Endothelial cell of umbilical vein (primary cell): Measurements from ENCODE around the gene MVD.
A peak's percentile ranks its signal among the peaks of the same experiment; 100 is the strongest.

ENCODE experiments used
- CTCF ChIP-seq, 2 donors: IDR thresholded peaks; 1 replicate in 1 of 2; 2 replicates in 1 of 2; pipeline ENCODE4 v1.5.1; 2011; ENCODE audit warnings: low read length in 2 of 2, mild to moderate bottlenecking in 2 of 2, moderate library complexity in 2 of 2, control low read depth in 1 of 2, inconsistent platforms in 1 of 2, low read depth in 1 of 2; ENCODE audit not compliant: insufficient read depth in 1 of 2; ENCODE audit errors: extremely low read depth in 1 of 2
- EZH2 ChIP-seq: IDR thresholded peaks from 2 replicates; pipeline ENCODE4 v1.6.1; 2012; ENCODE audit warnings: borderline replicate concordance, low read depth, mild to moderate bottlenecking, moderate library complexity, low read length, inconsistent platforms; ENCODE audit not compliant: severe bottlenecking
- FOS ChIP-seq: IDR thresholded peaks from 2 replicates; pipeline ENCODE4 v1.6.1; 2011; ENCODE audit warnings: mild to moderate bottlenecking, low read length, moderate library complexity, borderline replicate concordance; ENCODE audit not compliant: insufficient read depth
- GATA2 ChIP-seq: IDR thresholded peaks from 2 replicates; pipeline ENCODE4 v1.7.0; 2011; ENCODE audit warnings: low read depth, mild to moderate bottlenecking, moderate library complexity, mixed read lengths, low read length; ENCODE audit not compliant: insufficient read length, insufficient read depth
- MYC ChIP-seq: IDR thresholded peaks from one replicate; pipeline ENCODE4 v1.6.1; 2011; ENCODE audit warnings: mild to moderate bottlenecking, low read depth, low read length
- POLR2A ChIP-seq: IDR thresholded peaks from 2 replicates; pipeline ENCODE4 v1.6.1; 2012; ENCODE audit warnings: low read depth, mild to moderate bottlenecking, control low read depth, low read length
- POLR2AphosphoS5 ChIP-seq: IDR thresholded peaks from 2 replicates; pipeline ENCODE4 v1.6.1; 2012; ENCODE audit warnings: low read depth, mild to moderate bottlenecking, control low read depth, low read length, moderate library complexity; ENCODE audit not compliant: insufficient read depth

- TF ChIP-seq POLR2A: no peak
- TF ChIP-seq CTCF (IDR thresholded peaks at IDR 0.05; ENCODE audit: extremely low read depth in 1 of 2, insufficient read depth in 1 of 2, low read depth in 1 of 2, low read length in 2 of 2): no peak
- no peak for TF ChIP-seq POLR2AphosphoS5
- TF ChIP-seq EZH2: peak; percentile 24
- no peak for TF ChIP-seq GATA2
- TF ChIP-seq MYC: no peak
- TF ChIP-seq FOS: no peak
Measured at GRCh38 chr16:88638323-88639230, 24.3 kb downstream of the MVD start, which contains the start of gene IL17C.
